ENCODE measurements around the gene INO80E. TPM values are rescaled to one million over a fixed set of nuclear protein-coding genes. Genes with fewer than 3 reads are reported as not detected.

Gene INO80E
- total RNA-seq, 2 experiments from 2014 or later: 75.9 to 79.1 TPM

DNA sequence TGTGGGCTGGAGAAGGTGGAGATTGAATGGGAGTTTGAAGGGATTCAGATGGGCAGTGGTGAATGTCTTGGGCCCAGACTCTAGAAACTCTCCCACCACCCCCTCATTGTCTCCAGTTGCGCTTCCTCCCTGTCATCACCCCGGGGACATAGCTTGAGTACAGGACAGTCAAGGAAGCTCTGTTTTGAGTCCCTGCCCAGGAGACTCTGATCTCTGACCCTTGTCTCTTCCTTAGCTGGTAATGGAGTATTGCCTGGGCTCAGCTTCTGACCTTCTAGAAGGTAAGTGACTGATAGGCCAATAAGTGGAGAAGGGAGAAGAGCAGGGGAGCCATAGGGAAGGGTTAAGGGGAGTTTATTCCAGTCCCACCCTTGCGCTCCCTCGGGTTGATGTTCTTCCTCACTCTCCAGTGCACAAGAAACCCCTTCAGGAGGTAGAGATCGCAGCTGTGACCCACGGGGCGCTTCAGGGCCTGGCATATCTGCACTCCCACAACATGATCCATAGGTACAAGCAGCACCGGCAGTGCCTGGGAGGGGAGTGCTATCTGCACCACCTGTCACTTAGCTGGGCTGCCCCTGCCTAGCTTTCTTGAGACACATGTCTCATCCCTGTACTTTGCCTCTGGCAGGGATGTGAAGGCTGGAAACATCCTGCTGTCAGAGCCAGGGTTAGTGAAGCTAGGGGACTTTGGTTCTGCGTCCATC, 17.3 kb upstream of the INO80E start:
- Mint-ChIP-seq H3K27ac (no peak overlapping the region), H3K4me3 (no peak overlapping the region), H3K4me1 (ENCODE audit: low read depth) (peaks cover 23% of the 10 kb centered on the region), H3K9me3 (no peaks in the 10 kb centered on the region), H3K27me3 (no peaks in the 10 kb centered on the region), H3K36me3 (ENCODE audit: low read depth) (peaks cover 25% of the 10 kb centered on the region)
- intact Hi-C loops (cut with micrococcal nuclease): no loop called here
- ATAC-seq (no peak), DNase-seq (no peak)
- TF ChIP-seq, protein P1, sequence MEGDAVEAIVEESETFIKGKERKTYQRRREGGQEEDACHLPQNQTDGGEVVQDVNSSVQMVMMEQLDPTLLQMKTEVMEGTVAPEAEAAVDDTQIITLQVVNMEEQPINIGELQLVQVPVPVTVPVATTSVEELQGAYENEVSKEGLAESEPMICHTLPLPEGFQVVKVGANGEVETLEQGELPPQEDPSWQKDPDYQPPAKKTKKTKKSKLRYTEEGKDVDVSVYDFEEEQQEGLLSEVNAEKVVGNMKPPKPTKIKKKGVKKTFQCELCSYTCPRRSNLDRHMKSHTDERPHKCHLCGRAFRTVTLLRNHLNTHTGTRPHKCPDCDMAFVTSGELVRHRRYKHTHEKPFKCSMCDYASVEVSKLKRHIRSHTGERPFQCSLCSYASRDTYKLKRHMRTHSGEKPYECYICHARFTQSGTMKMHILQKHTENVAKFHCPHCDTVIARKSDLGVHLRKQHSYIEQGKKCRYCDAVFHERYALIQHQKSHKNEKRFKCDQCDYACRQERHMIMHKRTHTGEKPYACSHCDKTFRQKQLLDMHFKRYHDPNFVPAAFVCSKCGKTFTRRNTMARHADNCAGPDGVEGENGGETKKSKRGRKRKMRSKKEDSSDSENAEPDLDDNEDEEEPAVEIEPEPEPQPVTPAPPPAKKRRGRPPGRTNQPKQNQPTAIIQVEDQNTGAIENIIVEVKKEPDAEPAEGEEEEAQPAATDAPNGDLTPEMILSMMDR (IDR thresholded peaks at IDR 0.05): no peak
- ChIA-PET POLR2A (interaction anchor here (0.6 to 8.9 kb wide), 3 partner anchors 16 to 56 kb away, joined by 3 to 74 read pairs (median 3); partner anchors contain the start of genes HIRIP3 and INO80E), CTCF (interaction anchor here (0.6 to 1.9 kb wide), 3 partner anchors 27 to 130 kb away, joined by 3 to 4 read pairs (median 3); no protein-coding TSS in a partner anchor)

DNA sequence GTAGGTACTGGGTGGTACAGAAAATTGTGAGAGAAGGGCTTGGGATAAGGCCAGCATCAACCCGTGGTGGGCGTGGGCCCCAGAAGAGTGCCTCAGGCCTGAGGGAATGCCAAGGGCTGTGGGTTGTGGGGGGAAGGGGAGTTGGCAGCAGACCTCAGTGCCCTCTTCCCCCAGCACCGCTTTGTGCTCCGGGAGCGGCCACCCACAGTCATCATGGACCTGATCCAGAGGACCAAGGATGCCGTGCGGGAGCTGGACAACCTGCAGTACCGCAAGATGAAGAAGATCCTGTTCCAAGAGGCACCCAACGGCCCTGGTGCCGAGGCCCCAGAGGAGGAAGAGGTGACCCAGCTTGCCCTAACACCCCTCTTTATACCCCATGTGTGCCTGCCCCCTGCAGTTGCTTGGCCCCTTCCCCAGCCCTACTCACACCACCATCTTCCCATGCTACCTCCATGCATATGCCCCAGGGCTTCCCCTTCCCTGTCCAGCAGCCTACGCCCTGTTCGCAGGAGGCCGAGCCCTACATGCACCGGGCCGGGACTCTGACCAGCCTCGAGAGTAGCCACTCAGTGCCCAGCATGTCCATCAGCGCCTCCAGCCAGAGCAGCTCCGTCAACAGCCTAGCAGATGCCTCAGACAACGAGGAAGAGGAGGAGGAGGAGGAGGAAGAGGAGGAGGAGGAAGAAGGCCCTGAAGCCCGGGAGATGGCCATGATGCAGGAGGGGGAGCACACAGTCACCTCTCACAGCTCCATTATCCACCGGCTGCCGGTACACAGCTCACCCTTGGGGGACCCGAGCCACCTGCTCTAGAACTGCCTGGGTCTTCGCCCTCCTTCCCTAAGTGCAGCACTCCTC, 13.3 kb upstream of the INO80E start:
- CTCF ChIA-PET: interaction anchor here (0.7 to 1.1 kb wide), 2 partner anchors 49 to 198 kb away, joined by 3 to 5 read pairs; no protein-coding TSS in a partner anchor
- intact Hi-C loops (cut with micrococcal nuclease): no loop called here
- no peak overlapping the region for H3K4me3 Mint-ChIP-seq
- DNase-seq (no peak), ATAC-seq (no peak)
- no peaks in the 10 kb centered on the region for H3K27me3 Mint-ChIP-seq
- H3K36me3 Mint-ChIP-seq (ENCODE audit: low read depth): peaks cover 37% of the 10 kb centered on the region
- TF ChIP-seq, protein P1 (IDR thresholded peaks at IDR 0.05): no peak
- POLR2A ChIA-PET: interaction anchor here (4.8 kb wide), 1 partner anchor 13 kb away, joined by 21 read pairs; the partner anchor contains the start of genes HIRIP3 and INO80E
- no peaks in the 10 kb centered on the region for H3K4me1 Mint-ChIP-seq (ENCODE audit: low read depth)
- H3K9me3 Mint-ChIP-seq: no peaks in the 10 kb centered on the region
- no peak overlapping the region for H3K27ac Mint-ChIP-seq

DNA sequence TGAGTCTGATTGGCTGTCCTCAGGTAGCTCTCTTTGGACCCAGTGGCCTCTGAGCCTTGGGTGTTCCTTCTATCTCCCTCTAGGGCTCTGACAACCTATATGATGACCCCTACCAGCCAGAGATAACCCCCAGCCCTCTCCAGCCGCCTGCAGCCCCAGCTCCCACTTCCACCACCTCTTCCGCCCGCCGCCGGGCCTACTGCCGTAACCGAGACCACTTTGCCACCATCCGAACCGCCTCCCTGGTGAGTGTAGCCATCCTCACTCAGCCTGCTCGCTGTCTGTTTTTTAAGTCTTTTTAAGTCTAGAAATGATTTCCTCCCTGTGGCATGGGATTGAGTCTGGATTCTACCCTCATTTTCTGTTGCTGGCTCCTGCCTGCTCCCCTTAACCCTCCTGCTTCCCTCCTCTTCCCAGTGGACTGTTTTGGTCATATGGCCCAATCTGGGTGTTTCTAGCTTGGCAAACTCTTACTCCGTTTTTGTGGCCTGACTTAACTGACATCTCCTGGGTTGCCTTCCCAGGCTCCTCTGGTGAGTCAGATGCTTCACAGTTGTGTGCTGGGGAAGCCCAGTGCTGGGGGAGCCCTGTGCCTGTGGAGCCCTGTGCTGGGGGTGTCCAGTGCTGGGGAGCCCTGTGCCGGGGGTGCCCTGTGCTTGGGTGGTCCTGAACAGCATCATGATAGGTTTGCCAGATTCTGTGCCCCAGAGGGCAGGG, 12.5 kb upstream of the INO80E start:
- TF ChIP-seq, protein P1 (IDR thresholded peaks at IDR 0.05): no peak
- intact Hi-C loops (cut with micrococcal nuclease): no loop called here
- ChIA-PET POLR2A (interaction anchor here (0.6 to 4.8 kb wide), 2 partner anchors 12 to 574 kb away, joined by 4 to 21 read pairs; partner anchors contain the start of genes HIRIP3 and INO80E), CTCF (no interaction called here)
- DNase-seq (no peak), ATAC-seq (no peak)
- H3K27me3 Mint-ChIP-seq: no peaks in the 10 kb centered on the region
- H3K4me3 Mint-ChIP-seq: no peak overlapping the region
- no peaks in the 10 kb centered on the region for H3K4me1 Mint-ChIP-seq (ENCODE audit: low read depth)
- peaks cover 42% of the 10 kb centered on the region for H3K36me3 Mint-ChIP-seq (ENCODE audit: low read depth)
- no peaks in the 10 kb centered on the region for H3K9me3 Mint-ChIP-seq
- H3K27ac Mint-ChIP-seq: no peak overlapping the region

- DNase-seq (no peak), ATAC-seq (no peak)
- H3K27ac Mint-ChIP-seq: no peak overlapping the region
- no peak overlapping the region for H3K4me3 Mint-ChIP-seq
- TF ChIP-seq, protein P1 (IDR thresholded peaks at IDR 0.05): no peak
- H3K27me3 Mint-ChIP-seq: no peaks in the 10 kb centered on the region
- intact Hi-C loops (cut with micrococcal nuclease): no loop called here
- peaks cover 41% of the 10 kb centered on the region for H3K36me3 Mint-ChIP-seq (ENCODE audit: low read depth)
- H3K9me3 Mint-ChIP-seq: no peaks in the 10 kb centered on the region
- H3K4me1 Mint-ChIP-seq (ENCODE audit: low read depth): no peaks in the 10 kb centered on the region
- ChIA-PET CTCF (no interaction called here), POLR2A (interaction anchor here (0.6 to 4.8 kb wide), 3 partner anchors 11 to 573 kb away, joined by 4 to 21 read pairs (median 4); partner anchors contain the start of genes HIRIP3, INO80E and TMEM219)
Observed at GRCh38 chr16:29984137-29984763, 11.8 kb upstream of the INO80E start.
